Liver (tissue), 9 donors: ENCODE results near the gene ECSCR. TPM values are rescaled to one million over a fixed set of nuclear protein-coding genes. Genes with fewer than 3 reads are reported as not detected.

Experiments used
- DNase-seq: peaks from one replicate; pipeline ENCODE4 v3.0.0-alpha.2; 2017; ENCODE audit warnings: low spot score
- H3K27ac ChIP-seq, 2 donors: one replicate each; pipeline ENCODE4 v1.7.0; 2013; ENCODE audit warnings: inconsistent platforms in 2 of 2, low read length in 2 of 2, control low read depth in 1 of 2, low read depth in 1 of 2, mild to moderate bottlenecking in 1 of 2
- H3K27me3 ChIP-seq, 4 donors: one replicate each; pipeline versions ENCODE4 v1.6.1 to v1.7.0; 2013; ENCODE audit warnings: low read length in 3 of 4, inconsistent platforms in 1 of 4, mild to moderate bottlenecking in 1 of 4, moderate library complexity in 1 of 4; ENCODE audit not compliant: control insufficient read depth in 4 of 4, insufficient read depth in 4 of 4
- H3K36me3 ChIP-seq, 4 donors: one replicate each; pipeline versions ENCODE4 v1.6.1 to v1.7.0; 2013; ENCODE audit warnings: low read length in 3 of 4, mild to moderate bottlenecking in 3 of 4, low read depth in 1 of 4, moderate library complexity in 1 of 4; ENCODE audit not compliant: control insufficient read depth in 4 of 4, insufficient read depth in 3 of 4
- H3K4me1 ChIP-seq, 4 donors: one replicate each; pipeline versions ENCODE4 v1.6.1 to v1.7.0; 2013; ENCODE audit warnings: low read length in 3 of 4, mild to moderate bottlenecking in 3 of 4, moderate library complexity in 1 of 4; ENCODE audit not compliant: control insufficient read depth in 4 of 4, insufficient read depth in 4 of 4
- H3K4me3 ChIP-seq, 3 donors: one replicate each; pipeline versions ENCODE4 v1.6.1 to v1.7.0; 2013; ENCODE audit warnings: low read length in 3 of 3, control low read depth in 1 of 3, low read depth in 1 of 3, mild to moderate bottlenecking in 1 of 3
- H3K9ac ChIP-seq, 2 donors: one replicate each; pipeline ENCODE4 v1.7.0; 2013; ENCODE audit warnings: low read length in 2 of 2, mild to moderate bottlenecking in 2 of 2, moderate library complexity in 2 of 2, control low read depth in 1 of 2, low read depth in 1 of 2
- H3K9me3 ChIP-seq, 4 donors: one replicate each; pipeline versions ENCODE4 v1.6.1 to v1.7.0; 2013; ENCODE audit warnings: low read length in 3 of 4; ENCODE audit not compliant: control insufficient read depth in 4 of 4
- CTCF ChIP-seq: fragments of 150-350 bp; IDR thresholded peaks from 2 replicates; pipeline ENCODE4 v1.5.1; 2017; ENCODE audit warnings: improper control_type of control experiment, low read depth, low read length; ENCODE audit not compliant: missing input control
- EGR1 ChIP-seq, 2 donors: IDR thresholded peaks; 2 replicates each; pipeline ENCODE4 v1.6.1; 2016 to 2018; ENCODE audit warnings: antibody characterized with exemption in 2 of 2, low read depth in 2 of 2
- FOXA1 ChIP-seq: IDR thresholded peaks from 2 replicates; pipeline ENCODE4 v1.6.1; 2016; ENCODE audit warnings: antibody characterized with exemption
- FOXA2 ChIP-seq: IDR thresholded peaks from 2 replicates; pipeline ENCODE4 v1.6.1; 2016; ENCODE audit warnings: antibody characterized with exemption
- GABPA ChIP-seq, 2 donors: IDR thresholded peaks in 1 of 2; conservative IDR thresholded peaks in 1 of 2; 2 replicates each; pipeline ENCODE4 v1.6.1; 2016; ENCODE audit warnings: antibody characterized with exemption in 2 of 2, mild to moderate bottlenecking in 1 of 2, moderate library complexity in 1 of 2
- HNF4A ChIP-seq, 2 donors: conservative IDR thresholded peaks; 2 replicates each; pipeline ENCODE4 v1.6.1; 2016; ENCODE audit warnings: antibody characterized with exemption in 2 of 2, mild to moderate bottlenecking in 2 of 2
- HNF4G ChIP-seq: IDR thresholded peaks from 2 replicates; pipeline ENCODE4 v1.6.1; 2016; ENCODE audit warnings: antibody characterized with exemption
- JUND ChIP-seq, 2 donors: IDR thresholded peaks; 2 replicates each; pipeline ENCODE4 v1.6.1; 2016; ENCODE audit warnings: antibody characterized with exemption in 2 of 2
- MAX ChIP-seq: IDR thresholded peaks from 2 replicates; pipeline ENCODE4 v1.6.1; 2016; ENCODE audit warnings: antibody characterized with exemption
- NR2F2 ChIP-seq: IDR thresholded peaks from 2 replicates; pipeline ENCODE4 v1.6.1; 2016; ENCODE audit warnings: antibody characterized with exemption
- RAD21 ChIP-seq, 2 donors: IDR thresholded peaks; 2 replicates each; pipeline ENCODE4 v1.6.1; 2016; ENCODE audit warnings: antibody characterized with exemption in 2 of 2, mild to moderate bottlenecking in 2 of 2
- REST ChIP-seq: IDR thresholded peaks from 2 replicates; pipeline ENCODE4 v1.6.1; 2016; ENCODE audit warnings: antibody characterized with exemption, mild to moderate bottlenecking
- RXRA ChIP-seq, 2 donors: IDR thresholded peaks; 2 replicates each; pipeline ENCODE4 v1.6.1; 2017 to 2018; ENCODE audit warnings: antibody characterized with exemption in 2 of 2, mild to moderate bottlenecking in 1 of 2
- SP1 ChIP-seq: IDR thresholded peaks from 2 replicates; pipeline ENCODE4 v1.6.1; 2018; ENCODE audit warnings: antibody characterized with exemption, mild to moderate bottlenecking
- TAF1 ChIP-seq: conservative IDR thresholded peaks from 2 replicates; pipeline ENCODE4 v1.6.1; 2016; ENCODE audit warnings: antibody characterized with exemption, mild to moderate bottlenecking
- YY1 ChIP-seq: IDR thresholded peaks from 2 replicates; pipeline ENCODE4 v1.6.1; 2016; ENCODE audit warnings: antibody characterized with exemption, mild to moderate bottlenecking
- ZBTB33 ChIP-seq: IDR thresholded peaks from 2 replicates; pipeline ENCODE4 v1.6.1; 2016; ENCODE audit warnings: antibody characterized with exemption
- WGBS: extraction: QIAGEN DNeasy Blood & Tissue Kit; methylation state at CpG from one replicate; pipeline ENCODE4 v1.1.7; 2013; 5-methylcytosine and 5-hydroxymethylcytosine counted together
- polyA plus RNA-seq, 2 donors: library from polyadenylated mRNA; stranded (reverse) in 1 of 2; unstranded in 1 of 2; fragments of 200-250 nt in 1 of 2; fragments of >200 nt in 1 of 2; fragmentation: Nextera tagmentation in 1 of 2; extraction: Ambion mirVana in 1 of 2; gene quantifications; one replicate each; pipeline versions ENCODE4 v1.2.1 to v1.2.3, GENCODE V29; 2013 to 2015
- total RNA-seq, 2 donors: library from RNA; depleted of rRNA; stranded (reverse); fragments of >200 nt; gene quantifications; one replicate each; pipeline ENCODE4 v1.2.3, GENCODE V29; 2014
- TF ChIP-seq, protein P1 (sequence below): IDR thresholded peaks from 2 replicates; pipeline ENCODE4 v1.6.1; 2016; ENCODE audit warnings: antibody characterized with exemption
- donor health status: healthy.
- donor health status: healthy.
- donor health status: healthy.
- donor health status: healthy.
- donor health status: healthy.

Gene ECSCR
- total and polyA plus RNA-seq, 4 donors: 3.2 to 4.9 (median 3.5) TPM

DNA sequence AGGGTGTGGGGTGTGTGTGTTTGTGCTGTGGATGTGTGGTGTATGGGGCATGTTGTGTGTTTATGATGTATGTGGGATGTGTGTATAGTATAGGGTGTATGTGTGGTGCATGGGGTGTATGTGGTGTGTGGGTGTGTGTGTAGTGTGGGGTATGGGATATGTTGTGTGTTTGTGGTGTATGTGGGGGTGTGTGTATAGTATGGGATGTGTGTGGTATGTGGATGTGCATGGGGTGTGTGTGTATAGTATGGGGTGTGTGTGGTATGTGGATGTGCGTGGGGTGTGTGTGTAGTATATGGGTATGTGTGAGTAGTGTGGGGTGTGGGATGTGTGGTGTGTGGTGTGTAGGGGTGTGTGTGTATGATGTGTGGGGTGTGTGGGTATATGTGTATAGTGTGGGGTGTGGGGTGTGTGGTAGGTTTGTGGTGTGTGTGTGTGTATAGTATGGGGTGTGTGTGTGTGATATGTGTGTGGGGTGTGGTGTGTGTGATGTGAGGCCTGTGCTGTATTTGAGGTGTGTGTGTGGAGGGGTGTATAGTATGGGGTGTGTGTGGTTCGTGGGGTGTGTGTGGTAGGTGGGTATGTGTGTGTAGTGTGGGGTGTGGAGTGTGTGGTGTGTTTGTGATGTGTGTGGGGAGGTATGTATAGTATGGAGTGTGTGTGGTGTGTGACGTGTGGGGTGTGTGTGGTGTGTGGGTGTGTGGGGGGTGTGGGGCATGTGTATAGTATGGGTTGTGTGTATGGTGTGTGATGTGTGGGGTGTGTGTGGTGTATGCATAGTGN is 10.5 kb downstream of the ECSCR start (continued):
- TF ChIP-seq REST: no peak
- no peak for TF ChIP-seq SP1
- TF ChIP-seq MAX: no peak

DNA sequence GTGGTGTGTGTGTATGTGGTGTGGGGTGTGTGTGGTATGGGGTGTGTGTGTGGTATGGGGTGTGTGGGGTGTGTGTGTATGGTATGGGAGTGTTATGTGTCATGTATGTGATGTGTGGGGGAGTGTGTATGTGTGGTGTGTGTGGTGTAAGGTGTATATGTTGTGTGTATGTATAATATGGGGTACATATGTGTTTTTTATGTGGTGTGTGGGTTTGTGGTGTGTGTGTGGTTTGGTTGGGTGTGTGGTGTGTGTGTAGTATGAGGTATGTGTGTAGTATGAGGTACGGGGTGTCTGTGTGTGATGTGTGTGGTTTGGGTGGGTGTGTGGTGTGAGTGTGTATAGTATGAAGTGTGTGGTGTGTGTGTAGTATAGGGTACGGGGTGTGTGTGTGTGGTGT is 11.4 kb downstream of the ECSCR start:
- Histone ChIP-seq H3K9me3 (no peaks in the 10 kb centered on the region), H3K27ac (no peak overlapping the region), H3K4me3 (no peak overlapping the region), H3K4me1 (no peaks in the 10 kb centered on the region), H3K36me3 (no peaks in the 10 kb centered on the region), H3K9ac (no peak overlapping the region), H3K27me3 (no peaks in the 10 kb centered on the region)
- no peak for TF ChIP-seq MAX
- TF ChIP-seq FOXA1: no peak
- TF ChIP-seq SP1: no peak
- no peak for TF ChIP-seq EGR1 (IDR thresholded peaks at IDR 0.05; ENCODE audit: low read depth in 2 of 2)
- TF ChIP-seq, protein P1, sequence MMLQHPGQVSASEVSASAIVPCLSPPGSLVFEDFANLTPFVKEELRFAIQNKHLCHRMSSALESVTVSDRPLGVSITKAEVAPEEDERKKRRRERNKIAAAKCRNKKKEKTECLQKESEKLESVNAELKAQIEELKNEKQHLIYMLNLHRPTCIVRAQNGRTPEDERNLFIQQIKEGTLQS: no peak
- no peak for TF ChIP-seq FOXA2
- TF ChIP-seq HNF4G: no peak
- TF ChIP-seq REST: no peak
- TF ChIP-seq NR2F2: no peak
- TF ChIP-seq RAD21 (IDR thresholded peaks at IDR 0.05): no peak
- TF ChIP-seq GABPA (IDR thresholded peaks at IDR 0.05 in 1 of 2, conservative IDR thresholded peaks at IDR 0.05 in 1 of 2): no peak
- no peak for TF ChIP-seq HNF4A (conservative IDR thresholded peaks at IDR 0.05)
- TF ChIP-seq RXRA (IDR thresholded peaks at IDR 0.05): no peak
- no peak for TF ChIP-seq TAF1
- TF ChIP-seq ZBTB33: no peak
- TF ChIP-seq CTCF: no peak
- no peak for TF ChIP-seq JUND (IDR thresholded peaks at IDR 0.05)
- TF ChIP-seq YY1: no peak
- WGBS: 94% methylated on average over 2 of the region's 2 CpGs
- no peak for DNase-seq
